HepG2 (cell line): ENCODE data around the gene OR4E1. TPM values are rescaled to one million over a fixed set of nuclear protein-coding genes. Genes with fewer than 3 reads are reported as not detected.
"Not testable (repeated sequence)": the region's sequence is repeated elsewhere in the genome, so short reads cannot be mapped to it uniquely, and the experiment has no call there.

Source experiments
- ATAC-seq: fragments of 200-7000 bp; cut with Tn5 transposase; 3 replicates; pipeline ENCODE4 v1.9.1; 2020; ENCODE audit warnings: mild to moderate bottlenecking, moderate library complexity
- BruUV-seq: library from RNA; stranded (reverse); fragments of 400-500 nt; replicated peaks from 2 replicates; lab custom pipeline; 2021; lab: Mats Ljungman, UMichigan
- CTCF ChIA-PET: fragments of 300-600 bp; formaldehyde crosslinking; extraction: SDS; loops from one replicate; lab custom pipeline; 2021; ENCODE audit warnings: low total read pairs, inconsistent platforms, low intra/inter-chr PET ratio; lab: Yijun Ruan, JAX
- POLR2A ChIA-PET: fragments of 350-600 bp; sonication (Branson Sonifier 250); formaldehyde crosslinking; loops from one replicate; lab custom pipeline; 2020; ENCODE audit warnings: antibody characterized with exemption, inconsistent platforms; lab: Yijun Ruan, JAX
- DNase-seq: peaks from one replicate; pipeline ENCODE4 v3.0.0-alpha.2; 2015; ENCODE audit warnings: low spot score
- FAIRE-seq: peaks from 3 replicates; lab custom pipeline; 2011; peaks lifted over from hg19 to GRCh38; lab: Jason Lieb, UNC
- H2AFZ ChIP-seq: one replicate; pipeline ENCODE4 v1.6.1; 2011; ENCODE audit warnings: low read length, inconsistent platforms
- H3K27ac ChIP-seq: fragments of 300-600 bp; 3 replicates; pipeline ENCODE4 v1.8.0; 2011; ENCODE audit warnings: mixed run types, mild to moderate bottlenecking, mixed read lengths, low read length, inconsistent platforms; ENCODE audit not compliant: insufficient read depth; ENCODE audit errors: extremely low read length
- H3K27me3 ChIP-seq, 2 experiments: fragments of 200-600 bp in 1 of 2; 2 replicates in 1 of 2; 3 replicates in 1 of 2; pipeline versions ENCODE4 v1.6.0 to v1.8.0; 2011; ENCODE audit warnings: low read length in 2 of 2, mild to moderate bottlenecking in 2 of 2, moderate library complexity in 2 of 2, inconsistent platforms in 1 of 2; ENCODE audit not compliant: insufficient read depth in 2 of 2, control insufficient read depth in 1 of 2
- H3K36me3 ChIP-seq, 2 experiments: fragments of 200-600 bp in 1 of 2; replicated peaks in 1 of 2; 2 replicates in 1 of 2; 3 replicates in 1 of 2; pipeline versions ENCODE4 v1.5.1 to v1.8.0; 2011; ENCODE audit warnings: low read length in 2 of 2, inconsistent platforms in 1 of 2; ENCODE audit not compliant: insufficient read depth in 2 of 2, control insufficient read depth in 1 of 2
- H3K4me1 ChIP-seq: 2 replicates; pipeline ENCODE4 v1.5.1; 2012; ENCODE audit warnings: low read length, inconsistent platforms; ENCODE audit not compliant: insufficient read depth
- H3K4me2 ChIP-seq: 2 replicates; pipeline ENCODE4 v1.6.0; 2011; ENCODE audit warnings: low read depth, low read length, inconsistent platforms
- H3K4me3 ChIP-seq, 3 experiments: fragments of 200-600 bp in 1 of 3; sonication (generic), shearing (Covaris generic) in 1 of 3; replicated peaks in 1 of 3; 2 replicates each; pipeline ENCODE4 v1.5.1; 2011 to 2016; ENCODE audit warnings: low read length in 3 of 3, inconsistent platforms in 2 of 3, low read depth in 2 of 3, mild to moderate bottlenecking in 2 of 3, control low read depth in 1 of 3, mixed read lengths in 1 of 3; ENCODE audit not compliant: insufficient read depth in 1 of 3
- H3K79me2 ChIP-seq: one replicate; pipeline ENCODE4 v1.6.1; 2011; ENCODE audit warnings: low read length, inconsistent platforms; ENCODE audit not compliant: insufficient read depth
- H3K9ac ChIP-seq: 2 replicates; pipeline ENCODE4 v1.6.0; 2011; ENCODE audit warnings: mild to moderate bottlenecking, low read depth, low read length, inconsistent platforms; ENCODE audit not compliant: insufficient read depth
- H3K9me3 ChIP-seq: 2 replicates; pipeline ENCODE4 v1.5.1; 2012; ENCODE audit warnings: mild to moderate bottlenecking, low read length
- H4K20me1 ChIP-seq: 2 replicates; pipeline ENCODE4 v1.6.0; 2011; ENCODE audit warnings: inconsistent platforms, mild to moderate bottlenecking, low read length, moderate library complexity; ENCODE audit not compliant: insufficient read depth
- FOXO1 ChIP-seq: sonication (generic); formaldehyde crosslinking; IDR thresholded peaks from 2 replicates; pipeline ENCODE4 v1.4.0; 2020; ENCODE audit warnings: missing genetic modification reagents
- NCOR1 ChIP-seq: fragments of 200-600 bp; sonication (generic); IDR thresholded peaks from 2 replicates; pipeline ENCODE4 v1.7.0; 2017; ENCODE audit warnings: antibody characterized with exemption, low read length, borderline replicate concordance
- WGBS: methylation state at CpG from one replicate; pipeline ENCODE4 v1.1.6; 2017; ENCODE audit warnings: low lambda C conversion rate; 5-methylcytosine and 5-hydroxymethylcytosine counted together
- in situ Hi-C: cut with HindIII; loops from 2 replicates; pipeline ENCODE4 v1.10.0; 2017; ENCODE audit warnings: low pct_unique_long_range_greater_than_20kb; ENCODE audit not compliant: extremely low pct_ligation_motif_present
- intact Hi-C: fragments of 100-400 bp; cut with micrococcal nuclease; formaldehyde crosslinking; loops from one replicate; pipeline ENCODE4 v1.10.0; 2022; ENCODE audit not compliant: unreplicated experiment
- polyA plus RNA-seq, 8 experiments: library from polyadenylated mRNA; depleted of rRNA in 3 of 8; stranded (reverse) in 7 of 8; unstranded in 1 of 8; fragments of >200 nt; fragmentation: Illumina TruSeq in 4 of 8; extraction: Trizol in 4 of 8; gene quantifications; 2 replicates each; pipeline versions ENCODE4 v1.2.1 to v1.2.3, GENCODE V29; 2011 to 2016; ENCODE audit warnings: low read depth in 4 of 8, missing spikeins in 1 of 8, mixed read lengths in 1 of 8; ENCODE audit not compliant: insufficient read depth in 1 of 8
- total RNA-seq, 5 experiments: library from RNA; depleted of rRNA; stranded (reverse); fragments of >200 nt; fragmentation: Illumina TruSeq; extraction: Trizol; gene quantifications; 2 replicates each; pipeline ENCODE4 v1.2.3, GENCODE V29; 2016; ENCODE audit warnings: low read depth in 1 of 5

Gene OR4E1
- total and polyA plus RNA-seq, 2 of the 13 experiments (the other 11 are each of a cell fraction or from before 2014, with no cell fraction given) = not detected

GRCh38 chr14:21699551-21699950, 25.9 kb upstream of the OR4E1 start:
- TF ChIP-seq NCOR1 = no peak
- TF ChIP-seq FOXO1 = no peak
- TF ChIP-seq, all 625 proteins: peak for 0
- no peak for DNase-seq
- FAIRE-seq = no peak
- 9% methylated on average over 1 of the region's 2 CpGs for WGBS
- no peaks in the 10 kb centered on the region for H4K20me1 ChIP-seq
- H3K27ac ChIP-seq = no peak overlapping the region
- H3K4me3 ChIP-seq = no peak overlapping the region
- ATAC-seq = no peak; the same call in 2 of the 3 replicates
- BruUV-seq = no TSS peak
- no peaks in the 10 kb centered on the region for H3K9me3 ChIP-seq
- H3K9ac ChIP-seq = no peak overlapping the region
- no peaks in the 10 kb centered on the region for H3K36me3 ChIP-seq
- H2AFZ ChIP-seq = no peak overlapping the region
- ChIA-PET POLR2A (no interaction called here), CTCF (no interaction called here)
- in situ Hi-C loops = no loop called here
- intact Hi-C loops = no loop called here
- H3K79me2 ChIP-seq = no peaks in the 10 kb centered on the region
- no peaks in the 10 kb centered on the region for H3K27me3 ChIP-seq
- no peak overlapping the region for H3K4me2 ChIP-seq
- no peaks in the 10 kb centered on the region for H3K4me1 ChIP-seq

- H3K4me2 ChIP-seq, intact Hi-C loops, H3K79me2 ChIP-seq, H3K9me3 ChIP-seq, H3K36me3 ChIP-seq, H3K27ac ChIP-seq, H3K4me3 ChIP-seq, H3K27me3 ChIP-seq, DNase-seq, FAIRE-seq, ATAC-seq, POLR2A ChIA-PET, H2AFZ ChIP-seq, H3K9ac ChIP-seq, CTCF ChIA-PET, H3K4me1 ChIP-seq, BruUV-seq, in situ Hi-C loops, H4K20me1 ChIP-seq: not testable (repeated sequence)
- WGBS = 4% methylated on average over 3 of the region's 3 CpGs
Observed at GRCh38 chr14:21698538-21698937, 24.9 kb upstream of the OR4E1 start.

GRCh38 chr14:21697662-21698061, 24.0 kb upstream of the OR4E1 start:
- in situ Hi-C loops, H2AFZ ChIP-seq, H3K27me3 ChIP-seq, H4K20me1 ChIP-seq, H3K9ac ChIP-seq, FAIRE-seq, BruUV-seq, H3K79me2 ChIP-seq, ATAC-seq, intact Hi-C loops, H3K4me1 ChIP-seq, H3K36me3 ChIP-seq, DNase-seq, H3K9me3 ChIP-seq, POLR2A ChIA-PET, H3K27ac ChIP-seq, H3K4me2 ChIP-seq, H3K4me3 ChIP-seq, CTCF ChIA-PET: not testable (repeated sequence)
- 81% methylated on average over 33 of the region's 33 CpGs for WGBS
